NCI-H446 treated with DMSO at 0.1 percent for 48 hours (cell line): Measurements from ENCODE around the gene PRDM10.
"Not testable (repeated sequence)": the region's sequence is repeated elsewhere in the genome, so short reads cannot be mapped to it uniquely, and the experiment has no call there.

Experiments used
- DNase-seq: peaks from one replicate; lab custom pipeline; 2025; lab: John Stamatoyannopoulos, UW

PRDM10 gene

GRCh38 chr11:130015846-130016245, 13.2 kb upstream of the PRDM10 start:
- DNase-seq, result not testable (repeated sequence)

DNA sequence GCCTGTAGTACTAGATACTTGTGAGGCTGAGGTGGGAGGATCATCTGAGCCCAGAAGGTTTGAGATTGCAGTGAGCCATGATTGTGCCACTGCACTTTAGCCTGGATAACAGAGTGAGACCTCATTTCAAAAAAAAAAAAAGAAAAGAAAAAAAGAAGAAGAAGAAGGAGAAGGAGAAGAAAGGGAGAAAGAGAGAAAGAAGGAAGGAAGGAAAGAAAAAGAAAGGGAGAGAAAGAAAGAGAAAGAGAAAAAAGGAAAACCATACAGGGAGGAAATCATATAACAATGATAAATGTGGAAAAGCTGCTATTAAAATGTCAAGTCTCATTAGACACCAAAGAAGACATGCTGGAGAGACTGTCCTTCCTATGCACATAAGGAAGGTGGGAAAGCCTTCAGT, 5.7 kb upstream of the PRDM10 start:
- no peak for DNase-seq

GRCh38 chr11:130006929-130007328, 4.3 kb upstream of the PRDM10 start:
- DNase-seq, result no peak

GRCh38 chr11:130003717-130004001, 1.0 kb upstream of the PRDM10 start:
- no peak for DNase-seq

DNA sequence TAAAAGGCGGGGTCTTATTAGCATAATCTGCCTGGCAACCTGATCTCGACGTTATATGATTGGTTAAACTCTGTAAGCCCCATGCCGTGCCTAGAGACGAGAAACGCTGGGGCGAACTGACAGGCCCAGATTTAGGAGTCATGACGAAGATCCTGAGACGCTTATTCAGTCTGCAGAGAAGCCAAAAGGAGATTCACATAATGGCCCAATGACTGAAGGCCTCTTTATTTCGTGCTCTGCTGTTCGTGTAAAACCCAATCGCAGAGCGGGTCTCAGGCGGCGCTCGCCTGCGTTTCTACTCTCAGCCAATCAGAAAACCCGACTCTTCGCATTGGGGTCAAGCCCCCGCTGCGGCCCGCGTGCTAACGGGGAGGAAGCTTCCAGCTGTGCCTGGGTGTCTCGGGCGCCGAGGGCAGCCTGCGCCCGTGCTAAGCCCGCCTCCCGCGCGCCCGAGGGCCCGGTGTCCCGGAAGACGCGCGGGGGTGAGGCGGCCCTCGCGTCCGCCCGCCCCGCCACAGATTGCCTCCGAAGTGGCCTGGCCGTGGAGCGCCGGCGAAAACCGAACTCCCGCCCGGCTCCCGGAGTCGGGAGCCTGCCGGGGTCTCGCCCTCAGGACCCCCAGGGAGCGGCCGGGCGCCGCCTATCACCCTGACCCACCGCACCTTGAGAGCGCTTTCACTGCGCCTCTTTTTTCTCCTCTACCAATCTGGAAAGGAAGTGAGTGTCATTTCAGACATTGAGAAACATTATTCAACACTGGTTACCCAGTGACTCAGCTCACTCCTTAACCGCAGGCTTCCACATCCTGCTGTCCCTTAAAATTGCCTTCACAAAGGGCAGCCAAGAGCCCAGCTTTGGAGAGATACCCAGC, 446 bp upstream of the PRDM10 start:
- peak; percentile 99 for DNase-seq

DNA sequence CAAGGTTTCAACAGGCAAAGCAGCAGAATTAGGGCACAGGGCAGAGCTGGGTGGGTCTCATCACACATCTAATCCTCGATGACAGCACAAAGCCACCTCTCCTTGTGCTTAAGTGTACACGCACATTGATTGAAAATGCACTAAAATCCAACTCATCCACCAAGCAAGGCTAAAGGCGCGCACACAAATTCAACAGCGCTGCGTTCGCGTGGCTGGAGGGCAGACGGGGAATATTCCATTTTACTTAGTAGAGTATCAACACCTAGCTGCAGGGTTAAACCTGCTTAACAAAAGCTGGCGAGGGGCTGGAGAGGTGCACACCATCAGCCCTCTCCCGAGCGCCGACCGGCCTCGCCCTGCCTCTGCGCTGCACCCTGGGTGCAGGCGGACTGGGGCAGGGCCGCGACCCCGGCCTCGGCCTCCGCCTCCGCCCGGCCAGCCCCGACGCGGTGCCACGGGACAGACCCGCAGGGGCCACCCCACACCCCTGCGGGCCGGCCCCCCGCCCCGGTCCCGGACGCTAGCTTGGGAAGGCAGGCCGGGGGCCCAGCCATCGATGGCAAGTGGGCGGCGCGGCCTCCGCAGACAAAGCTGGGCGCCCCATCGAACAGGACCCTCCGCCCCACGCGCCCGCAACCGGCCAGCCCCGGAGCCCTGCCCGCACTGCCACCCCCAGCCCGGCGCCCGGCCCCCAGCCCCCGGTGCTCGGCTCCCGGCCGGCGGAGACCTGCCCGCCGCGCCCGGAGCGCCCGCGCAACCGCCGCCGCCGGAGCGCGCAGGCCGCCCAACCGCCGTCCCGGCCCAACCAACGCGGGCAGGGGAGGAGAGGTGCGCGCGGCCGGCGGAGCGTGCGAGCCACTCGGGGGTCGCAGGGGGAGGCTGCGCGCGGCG, 929 bp downstream of the PRDM10 start:
- DNase-seq, result peak; percentile 10

- no peak for DNase-seq
Measured at GRCh38 chr11:130000552-130001176, 2.0 kb downstream of the PRDM10 start.

- DNase-seq, result no peak
Measured at GRCh38 chr11:129999407-129999806, 3.2 kb downstream of the PRDM10 start.

DNA sequence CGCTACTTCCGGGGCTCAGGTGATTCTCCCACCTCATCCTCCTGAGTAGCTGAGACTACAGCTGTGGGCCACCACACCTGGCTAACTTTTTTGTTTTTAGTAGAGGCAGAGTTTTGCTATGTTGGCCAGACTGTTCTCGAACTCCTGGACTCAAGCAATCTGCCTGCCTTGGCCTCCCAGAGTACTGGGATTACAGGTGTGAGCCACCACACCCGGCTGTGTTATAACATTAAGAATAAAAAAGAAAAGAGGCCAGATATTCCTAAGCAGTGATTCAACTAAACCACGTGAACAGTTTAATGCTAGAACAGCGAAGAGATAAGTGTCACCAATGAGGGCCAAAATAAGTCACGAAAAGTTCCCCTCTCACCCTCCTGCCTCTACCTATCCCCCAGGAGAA, 3.7 kb downstream of the PRDM10 start:
- DNase-seq, result no peak

GRCh38 chr11:129998107-129998506, 4.5 kb downstream of the PRDM10 start:
- DNase-seq, result no peak

DNA sequence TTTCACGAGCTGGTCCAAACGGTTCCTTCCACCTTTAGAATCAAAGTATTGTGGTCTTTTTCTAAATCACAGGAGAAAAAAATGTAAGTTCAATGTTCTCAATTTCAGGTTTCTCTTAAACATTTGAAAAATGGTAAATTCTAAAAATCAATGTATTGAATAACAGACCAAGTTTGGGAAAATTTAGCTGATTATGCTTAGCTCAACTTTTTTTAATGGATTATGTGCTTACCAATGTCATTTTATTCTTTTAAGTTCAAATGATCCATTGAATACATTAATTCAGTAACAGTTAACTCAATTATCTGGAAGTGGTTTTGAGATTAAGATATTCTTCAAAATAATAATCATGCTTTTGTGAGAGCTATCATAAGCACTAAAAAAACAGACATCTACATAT, 5.1 kb downstream of the PRDM10 start:
- no peak for DNase-seq

DNA sequence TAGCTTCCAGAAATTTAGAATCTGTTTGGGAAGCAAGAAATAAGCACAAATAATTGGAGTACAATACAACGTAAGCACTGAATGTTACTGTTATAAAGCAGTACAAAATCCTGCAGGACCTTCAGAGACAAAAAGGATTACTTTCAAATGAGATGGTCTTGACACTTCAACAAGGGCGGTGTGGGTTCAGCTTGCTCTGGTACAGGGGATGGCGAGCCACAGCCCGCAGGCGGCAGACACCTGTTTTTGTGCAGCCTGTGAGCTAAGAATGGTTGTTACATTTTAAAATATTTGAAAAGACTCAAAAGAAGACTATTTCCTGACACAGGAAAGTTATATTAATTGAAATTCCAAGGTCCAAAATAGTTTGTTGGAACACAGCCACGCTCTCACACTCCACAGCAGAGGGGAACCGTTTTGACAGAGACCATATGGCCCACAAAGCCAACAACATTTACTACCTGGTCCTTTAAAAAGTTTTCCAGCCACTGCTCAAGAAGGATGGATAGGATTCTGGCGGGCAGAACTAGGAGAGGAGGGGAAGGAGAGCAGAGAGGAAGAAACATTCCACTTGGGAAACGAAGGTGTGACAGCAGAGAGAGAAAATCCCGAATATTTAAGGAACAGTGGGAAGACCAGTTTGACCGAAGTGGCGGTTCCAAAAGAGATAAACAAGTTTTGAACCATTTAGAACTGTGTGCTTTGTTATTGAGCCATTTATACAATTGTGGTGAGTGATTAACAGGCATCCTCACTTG, 6.3 kb downstream of the PRDM10 start:
- no peak for DNase-seq

- no peak for DNase-seq
Measured at GRCh38 chr11:129995163-129995562, 7.5 kb downstream of the PRDM10 start.

DNA sequence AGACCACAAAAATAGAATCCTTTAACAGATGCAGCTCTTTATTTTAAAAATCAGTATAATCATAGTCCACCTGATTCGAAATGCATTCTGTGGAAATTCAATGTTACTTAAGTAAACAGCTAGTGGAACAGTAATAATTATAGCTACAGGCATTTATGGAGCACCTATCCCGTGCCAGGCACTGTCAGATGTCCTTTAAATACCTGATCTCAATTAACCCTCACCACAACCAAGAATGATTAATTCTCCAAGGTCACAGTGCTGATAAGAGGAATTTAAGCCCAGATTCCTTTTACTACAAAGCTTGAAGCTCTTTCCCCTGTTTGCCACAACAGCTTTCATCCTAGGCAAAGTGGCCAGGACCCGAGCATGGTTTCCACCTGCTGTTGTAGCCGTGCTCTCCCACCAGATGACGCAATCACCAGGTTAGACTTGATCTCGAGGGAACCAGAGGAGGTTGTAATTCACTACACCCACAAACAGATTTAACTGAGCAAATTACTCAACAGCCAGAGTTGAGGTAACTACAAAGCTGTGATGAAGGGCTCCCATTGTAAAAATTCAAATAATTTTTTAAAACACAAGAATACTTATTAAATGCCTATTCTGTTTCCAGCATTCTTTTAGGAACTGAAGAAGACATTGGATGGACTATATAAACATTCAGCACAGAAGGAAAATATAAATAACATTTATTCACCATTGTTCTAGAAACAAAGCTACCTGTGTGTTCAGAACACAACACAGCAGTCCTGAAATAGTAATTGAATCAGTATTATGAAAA, 10.3 kb downstream of the PRDM10 start:
- DNase-seq, result no peak

DNA sequence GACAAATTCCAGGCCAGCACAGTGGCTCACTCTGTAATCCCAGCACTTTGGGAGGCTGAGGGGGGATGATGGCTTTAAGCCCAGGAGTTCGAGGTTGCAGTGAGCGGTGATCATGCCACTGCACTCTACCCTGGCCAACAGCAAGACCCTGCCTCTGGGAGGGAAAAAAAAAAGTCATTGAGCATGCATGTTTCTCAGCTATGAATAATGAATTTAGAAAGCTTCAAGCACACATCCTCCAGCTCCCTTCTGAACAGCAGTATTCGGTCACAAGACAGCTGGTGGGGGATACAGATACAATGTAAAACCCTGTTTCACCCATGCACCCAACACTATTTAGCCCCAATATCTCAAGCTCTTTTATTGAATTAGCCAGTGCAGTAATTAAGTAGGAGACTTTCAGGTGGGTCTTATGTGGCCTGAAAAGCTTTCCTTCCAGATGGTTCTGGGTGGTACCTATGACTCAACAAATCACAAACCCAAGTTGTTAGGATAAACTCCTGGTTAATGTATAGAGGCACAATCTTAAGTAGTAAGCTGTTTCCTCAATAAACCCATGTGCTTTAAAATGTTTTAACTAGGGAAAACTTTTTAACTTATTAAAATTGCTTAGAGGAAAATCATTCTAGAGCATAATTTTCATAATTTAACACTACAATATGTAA, 13.4 kb downstream of the PRDM10 start:
- DNase-seq, result no peak

- no peak for DNase-seq
Measured at GRCh38 chr11:129987950-129988349, 14.7 kb downstream of the PRDM10 start.

DNA sequence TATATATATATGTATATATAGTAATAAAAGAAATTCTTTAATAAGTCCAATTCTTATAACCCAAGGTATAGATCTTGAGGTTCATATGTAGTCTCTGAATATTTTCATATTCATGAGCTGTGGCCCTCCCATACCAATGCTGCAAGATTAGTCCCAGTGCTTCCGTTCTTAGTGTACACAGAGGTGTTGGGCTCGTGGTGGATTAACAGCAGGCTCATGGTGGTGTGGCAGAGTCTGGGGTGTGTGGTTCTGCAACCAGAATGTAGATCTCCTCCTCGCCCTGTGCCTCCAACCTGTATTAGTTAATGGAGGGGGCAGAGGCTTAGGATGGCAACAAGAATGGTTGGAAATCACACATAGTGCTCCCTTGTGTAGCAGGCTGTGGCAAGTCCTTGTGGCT, 16.8 kb downstream of the PRDM10 start:
- no peak for DNase-seq

DNA sequence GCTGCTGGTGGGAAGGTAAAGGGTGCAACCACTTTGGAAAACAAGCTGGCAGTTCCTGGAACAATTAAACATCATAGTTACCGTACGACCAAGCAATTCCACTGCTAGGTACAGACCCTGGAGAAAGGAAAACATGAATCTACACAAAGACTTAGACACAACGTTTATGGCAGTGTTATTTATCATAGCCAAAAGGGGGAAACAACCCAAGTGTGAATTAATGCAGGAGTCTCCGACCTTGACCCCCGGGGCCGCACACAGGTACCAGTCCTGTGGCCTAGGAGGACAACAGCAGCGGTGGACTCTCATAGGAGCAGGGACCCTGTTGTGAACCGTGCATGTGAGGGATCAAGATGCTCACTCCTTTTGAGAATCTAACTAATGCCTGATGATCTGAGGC, 22.5 kb downstream of the PRDM10 start:
- no peak for DNase-seq

DNA sequence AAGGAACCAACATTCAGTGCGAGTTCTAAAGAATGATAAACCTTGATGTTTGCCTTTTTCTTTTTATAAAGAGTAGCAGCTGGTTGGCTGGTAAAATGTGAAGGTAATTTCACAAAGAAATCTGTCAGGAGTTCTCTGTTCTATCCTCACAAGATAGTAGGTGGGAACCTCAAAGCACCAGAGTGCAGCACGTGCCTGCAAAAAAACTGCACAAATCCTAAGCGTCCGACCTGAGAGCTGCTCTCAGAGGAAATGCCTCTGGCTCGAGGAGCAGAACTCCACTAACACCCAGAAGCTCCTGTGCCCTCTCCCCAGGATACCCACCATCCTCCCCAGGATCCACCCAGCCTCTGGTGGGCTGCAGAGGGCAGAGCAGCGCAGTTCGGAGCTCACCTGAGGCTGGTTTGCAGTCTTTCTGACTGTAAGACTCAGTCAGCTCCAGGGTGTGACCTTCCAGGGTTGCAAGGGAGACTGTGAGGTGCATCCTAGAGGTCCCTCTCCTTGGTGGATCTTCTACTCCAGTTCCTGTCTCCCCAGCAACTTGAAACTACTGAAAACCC, 23.5 kb downstream of the PRDM10 start:
- no peak for DNase-seq

DNA sequence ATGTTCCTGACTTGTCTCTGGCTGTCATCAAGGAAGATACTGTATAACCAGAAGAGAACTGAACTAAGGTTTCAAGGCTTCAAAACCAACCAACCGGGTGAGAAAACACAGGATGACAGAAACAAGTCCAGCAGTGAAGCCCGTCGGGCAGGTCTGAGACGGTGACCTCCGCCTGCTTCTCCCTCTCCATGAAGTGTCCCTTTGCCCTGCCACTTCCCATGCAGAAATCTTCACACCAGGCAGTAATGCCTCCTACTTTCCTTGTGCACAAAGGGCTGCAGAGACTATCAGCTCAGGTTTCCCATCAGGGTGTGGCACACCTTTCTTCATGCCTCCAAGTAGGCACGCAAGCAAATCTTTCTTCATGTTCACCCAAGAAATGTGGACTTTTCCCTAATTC, 24.2 kb downstream of the PRDM10 start:
- DNase-seq, result no peak
